T1000 (cell line): Measurements from ENCODE around the gene ENPP6.

Experiments used
- DNase-seq: peaks from one replicate; lab custom pipeline; 2025; ENCODE audit warnings: mixed read lengths; lab: John Stamatoyannopoulos, UW

Gene ENPP6

GRCh38 chr4:184217634-184218033 lies at the start of gene ENPP6:
TSS of gene ENPP6 (minus strand) at chr4:184217873. CDS start at chr4:184217819, 54 bp downstream.
- DNase-seq, result no peak

GRCh38 chr4:184267206-184267608 lies 49.5 kb upstream of the ENPP6 start:
- no peak for DNase-seq

- no peak for DNase-seq
Observed at GRCh38 chr4:184265546-184266351, 48.1 kb upstream of the ENPP6 start.

- DNase-seq, result peak; percentile 19
Observed at GRCh38 chr4:184263910-184264732, 46.4 kb upstream of the ENPP6 start.

GRCh38 chr4:184263461-184263860 lies 45.8 kb upstream of the ENPP6 start:
- DNase-seq, result no peak

- no peak for DNase-seq
Observed at GRCh38 chr4:184262901-184263300, 45.2 kb upstream of the ENPP6 start.

GRCh38 chr4:184261246-184261645 lies 43.6 kb upstream of the ENPP6 start:
- DNase-seq, result no peak

GRCh38 chr4:184259866-184260265 lies 42.2 kb upstream of the ENPP6 start:
- no peak for DNase-seq

- no peak for DNase-seq
Observed at GRCh38 chr4:184259081-184259480, 41.4 kb upstream of the ENPP6 start.

GRCh38 chr4:184255871-184256642 lies 38.4 kb upstream of the ENPP6 start:
- DNase-seq, result no peak

- DNase-seq, result no peak
Observed at GRCh38 chr4:184255361-184255760, 37.7 kb upstream of the ENPP6 start.

- no peak for DNase-seq
Observed at GRCh38 chr4:184253072-184253420, 35.4 kb upstream of the ENPP6 start.

GRCh38 chr4:184252136-184253071 lies 34.7 kb upstream of the ENPP6 start:
- no peak for DNase-seq

- DNase-seq, result no peak
Observed at GRCh38 chr4:184251670-184251980, 34.0 kb upstream of the ENPP6 start.

- DNase-seq, result no peak
Observed at GRCh38 chr4:184250795-184251669, 33.4 kb upstream of the ENPP6 start.

GRCh38 chr4:184248216-184248615 lies 30.5 kb upstream of the ENPP6 start:
- DNase-seq, result no peak

- no peak for DNase-seq
Observed at GRCh38 chr4:184247421-184247820, 29.7 kb upstream of the ENPP6 start.

GRCh38 chr4:184246426-184246825 lies 28.8 kb upstream of the ENPP6 start:
- no peak for DNase-seq

GRCh38 chr4:184238072-184238745 lies 20.5 kb upstream of the ENPP6 start:
- no peak for DNase-seq

GRCh38 chr4:184237612-184238011 lies 19.9 kb upstream of the ENPP6 start:
- no peak for DNase-seq
